ENCODE results near the gene TENT5C. TPM values are rescaled to one million over a fixed set of nuclear protein-coding genes. Genes with fewer than 3 reads are reported as not detected.

TENT5C gene
- total RNA-seq, 1 experiment from 2014 or later: 0.63 TPM

DNA sequence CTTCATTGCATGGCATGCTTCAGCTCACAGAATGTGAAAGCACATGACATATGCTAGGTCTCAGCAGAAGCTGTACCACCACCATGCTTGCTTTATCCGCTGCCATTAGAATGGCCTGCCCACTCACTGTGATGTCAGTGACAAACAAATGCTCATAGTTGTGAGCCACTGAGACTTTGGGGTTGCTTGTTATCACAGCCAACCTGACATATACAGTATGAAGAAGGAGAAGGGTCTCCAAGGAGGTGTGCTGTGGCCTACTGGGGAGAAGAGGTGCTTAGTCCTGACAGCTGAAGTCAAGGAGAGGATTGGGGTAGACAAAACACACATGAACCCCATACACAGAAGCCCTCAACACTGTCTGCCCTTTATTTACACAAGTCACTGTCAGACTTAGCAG lies 19.5 kb upstream of the TENT5C start:
- in situ Hi-C loops (cut with HindIII; ENCODE audit: low pct_unique_long_range_greater_than_20kb, low sequenced_read_pairs): no loop called here

DNA sequence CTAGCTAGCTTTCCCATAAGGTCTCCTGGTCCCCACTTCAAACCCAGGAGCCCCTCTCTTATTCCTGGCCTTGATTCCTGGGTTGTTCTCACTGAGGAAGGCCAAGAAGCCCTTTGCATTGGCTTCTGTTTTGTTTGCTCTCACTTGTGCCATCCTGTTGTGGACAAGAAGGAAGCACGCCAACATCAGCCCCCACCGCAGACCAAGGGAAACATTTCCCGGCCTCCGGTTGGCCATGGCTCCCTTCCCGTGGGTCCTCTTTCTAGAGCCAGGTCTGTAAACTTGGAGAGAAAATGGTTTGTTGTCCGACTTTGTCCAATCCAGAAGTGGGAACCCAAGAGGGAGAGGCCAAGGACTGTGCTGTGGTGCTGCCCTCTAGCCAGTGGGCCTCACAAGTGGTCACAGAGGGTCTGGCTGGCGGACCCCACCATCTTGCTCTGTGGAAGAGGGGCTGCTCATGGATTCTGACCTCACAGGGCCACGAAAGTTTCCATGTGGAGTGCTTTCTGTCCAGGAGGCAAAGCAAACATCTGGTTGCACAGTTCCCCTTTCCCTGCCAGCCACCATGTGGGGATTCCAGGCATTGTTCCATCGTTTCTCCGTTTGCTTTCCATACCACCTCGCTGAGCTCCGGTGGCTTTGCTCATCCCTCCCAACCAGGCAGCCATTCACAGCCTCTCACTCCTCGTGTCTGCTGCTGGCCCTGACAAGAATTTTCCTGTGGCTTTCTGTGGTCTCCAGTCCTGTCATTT lies 18.9 kb upstream of the TENT5C start:
- in situ Hi-C loops (cut with HindIII; ENCODE audit: low pct_unique_long_range_greater_than_20kb, low sequenced_read_pairs): no loop called here
- no peak for DNase-seq (ENCODE audit: low read depth, low spot score)

More for the DNA sequence above, 19.5 kb upstream of the TENT5C start:
- DNase-seq (ENCODE audit: low read depth, low spot score): no peak

DNA sequence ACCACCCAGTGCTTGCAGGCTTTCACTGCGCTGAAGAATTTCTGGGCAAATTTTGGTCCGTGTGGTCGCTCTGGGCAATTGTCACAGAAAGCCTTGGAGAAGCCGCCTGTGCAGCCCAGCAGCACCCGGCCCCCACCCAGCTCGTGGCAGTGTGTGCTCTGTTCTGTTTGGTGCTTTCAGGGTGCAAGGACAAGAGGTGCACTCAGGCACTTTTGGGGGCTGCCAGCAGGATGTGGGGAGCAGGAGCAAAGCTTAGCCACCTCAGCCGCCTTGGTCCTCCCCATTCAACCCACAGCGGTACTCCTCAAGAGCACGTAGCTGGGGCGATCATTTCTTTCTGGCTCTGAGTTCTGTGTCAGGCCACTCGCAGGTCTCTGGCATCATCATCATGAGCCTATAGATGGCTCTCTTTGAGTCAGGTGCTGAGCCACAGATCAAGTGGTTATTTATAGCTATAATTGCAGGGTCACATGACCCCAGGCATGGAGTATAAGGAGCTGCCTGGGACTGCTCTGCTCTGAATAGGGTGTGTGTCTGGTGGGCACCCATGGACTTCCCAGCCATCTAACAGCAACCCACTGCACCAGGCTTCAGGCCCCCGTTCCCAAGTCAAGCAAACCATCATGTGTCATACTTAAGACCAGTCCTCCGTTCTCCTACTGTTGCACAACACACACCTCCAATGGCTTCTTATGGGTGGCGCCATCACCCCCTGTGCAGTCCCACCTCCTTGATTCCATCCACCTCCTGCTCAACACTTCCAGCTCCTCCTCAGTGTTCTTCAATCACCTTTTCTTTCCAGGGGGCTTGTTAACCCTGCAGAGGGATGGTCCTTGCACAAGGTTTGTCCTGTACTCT lies 18.1 kb upstream of the TENT5C start:
- peak; percentile 9 for DNase-seq (ENCODE audit: low read depth, low spot score)
- in situ Hi-C loops (cut with HindIII; ENCODE audit: low pct_unique_long_range_greater_than_20kb, low sequenced_read_pairs): no loop called here

DNA sequence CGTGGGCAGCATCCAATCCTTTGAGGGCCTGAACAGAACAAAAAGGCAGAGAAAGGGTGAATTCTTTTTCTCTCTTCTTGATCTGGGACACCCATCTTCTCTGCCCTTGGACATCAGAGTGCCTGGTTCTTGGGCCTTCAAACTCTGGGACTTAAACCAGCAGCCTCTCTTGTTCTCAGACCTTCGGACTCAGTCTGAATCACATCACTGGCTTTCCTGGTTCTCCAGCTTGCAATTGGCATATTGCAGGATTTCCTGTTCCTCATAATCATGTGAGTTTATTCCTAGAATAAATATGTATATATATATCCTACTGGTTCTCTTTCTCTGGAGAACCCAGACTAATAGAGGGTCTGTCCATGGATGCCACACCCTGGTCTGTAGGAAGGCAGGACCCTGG lies 16.3 kb upstream of the TENT5C start:
- no peak for DNase-seq (ENCODE audit: low read depth, low spot score)
- in situ Hi-C loops (cut with HindIII; ENCODE audit: low pct_unique_long_range_greater_than_20kb, low sequenced_read_pairs): no loop called here

DNA sequence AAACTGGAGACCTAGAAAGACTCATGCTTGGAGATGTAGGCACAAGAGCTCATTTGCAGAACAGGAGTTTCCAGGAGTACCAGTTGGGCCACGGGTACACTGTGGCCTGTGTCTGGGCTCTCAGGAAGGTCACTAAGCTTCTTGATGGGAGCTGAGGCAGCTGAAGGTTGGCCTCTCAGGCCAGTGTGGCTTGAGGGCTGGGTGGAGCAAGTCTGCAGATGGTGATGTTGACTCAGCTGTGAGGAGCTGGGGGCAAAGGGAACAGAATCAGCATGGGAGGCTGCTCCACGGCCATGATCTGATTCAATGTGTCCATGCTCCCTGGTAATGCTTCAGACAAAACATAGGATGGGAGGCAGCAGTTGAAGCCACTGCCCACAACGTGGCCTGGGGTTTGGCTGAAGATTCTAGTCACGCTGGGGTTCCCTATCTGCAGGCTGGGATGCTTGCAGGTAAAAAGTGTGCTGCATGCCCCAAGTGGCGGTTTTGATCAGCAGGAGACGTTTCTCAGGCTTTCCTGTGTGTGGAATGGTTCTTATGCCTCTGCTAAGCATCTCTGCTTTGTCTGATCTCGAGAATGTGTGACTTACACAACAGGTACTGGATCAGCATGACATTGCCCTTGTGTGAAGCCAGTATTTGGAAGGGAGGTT lies 15.4 kb upstream of the TENT5C start:
- in situ Hi-C loops (cut with HindIII; ENCODE audit: low pct_unique_long_range_greater_than_20kb, low sequenced_read_pairs): no loop called here

DNA sequence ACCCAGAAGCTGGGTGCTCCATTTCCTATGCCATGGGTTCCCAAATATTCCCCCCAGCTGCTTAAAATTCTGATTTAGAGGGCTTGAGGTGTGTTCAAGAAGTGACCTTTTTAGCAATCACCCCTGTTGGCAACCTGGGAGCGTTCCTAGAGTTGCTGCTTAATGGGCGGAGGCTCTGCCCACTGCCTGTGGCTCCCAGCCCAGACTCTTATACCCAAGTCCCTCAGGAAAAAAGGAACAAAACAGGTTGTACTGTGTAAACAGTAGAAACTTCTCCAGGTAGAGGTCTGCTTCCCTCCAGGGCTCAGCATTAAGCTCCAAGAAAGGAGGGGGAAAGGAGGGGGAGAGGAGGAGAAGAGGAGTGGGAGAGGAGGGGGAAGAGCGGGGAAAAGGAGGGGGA lies 14.6 kb upstream of the TENT5C start:
- DNase-seq (ENCODE audit: low read depth, low spot score): no peak
- in situ Hi-C loops (cut with HindIII; ENCODE audit: low pct_unique_long_range_greater_than_20kb, low sequenced_read_pairs): no loop called here

More for the DNA sequence above, 15.4 kb upstream of the TENT5C start:
- no peak for DNase-seq (ENCODE audit: low read depth, low spot score)

DNA sequence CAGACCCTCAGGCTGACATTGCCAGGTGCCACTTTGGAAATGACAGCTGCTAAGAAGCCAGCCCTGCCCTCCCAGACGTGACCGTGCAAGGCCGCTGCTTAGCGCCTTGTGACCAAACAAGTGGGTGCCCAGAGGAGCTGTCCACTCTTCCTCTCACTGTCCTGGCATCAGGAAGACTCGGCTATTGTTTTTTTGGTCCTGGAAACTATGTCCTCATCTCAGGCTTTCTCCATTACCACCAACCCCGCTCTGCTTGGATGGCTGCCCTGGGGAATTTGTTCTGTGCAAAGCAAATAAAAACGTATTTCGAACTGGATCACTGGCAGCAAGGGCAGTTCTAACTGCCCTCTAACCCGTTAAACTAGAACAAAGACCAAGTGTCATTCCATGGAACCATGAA lies 13.7 kb upstream of the TENT5C start:
- DNase-seq (ENCODE audit: low read depth, low spot score): no peak
- in situ Hi-C loops (cut with HindIII; ENCODE audit: low pct_unique_long_range_greater_than_20kb, low sequenced_read_pairs): no loop called here

DNA sequence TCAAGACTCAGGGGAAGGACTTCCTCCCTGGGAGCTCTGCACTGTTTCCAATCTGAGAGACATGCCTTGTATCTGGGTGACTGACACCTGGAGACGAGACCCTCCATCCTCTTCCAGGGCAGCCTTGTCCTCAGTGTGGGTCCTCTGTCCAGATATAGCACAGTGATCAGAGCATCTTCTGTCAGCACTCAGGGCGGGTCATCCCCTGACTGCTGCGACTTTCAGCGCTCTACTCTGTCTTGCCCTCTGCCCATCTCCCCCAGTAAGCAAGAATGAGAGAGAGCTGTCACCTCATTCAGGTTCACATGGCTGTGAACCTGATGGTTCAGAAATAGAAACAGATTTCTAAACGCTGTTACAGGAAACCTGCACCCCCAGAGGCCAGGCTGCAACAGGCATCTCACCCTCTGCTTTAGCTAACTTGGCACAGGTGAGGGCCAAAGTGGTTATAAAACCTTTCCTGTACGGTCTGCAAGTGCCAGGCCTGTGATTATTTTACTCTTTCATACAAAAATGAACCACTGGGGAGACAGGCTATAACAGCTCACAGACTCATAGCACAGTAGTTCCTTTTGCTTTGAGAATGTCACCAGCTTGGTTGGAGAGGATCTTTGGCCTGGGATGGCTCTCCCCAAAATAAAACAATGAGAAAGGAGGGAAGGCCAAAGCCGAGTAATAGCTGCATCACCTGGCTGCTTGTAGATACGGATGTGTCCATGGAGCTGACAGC lies 11.4 kb upstream of the TENT5C start:
- in situ Hi-C loops (cut with HindIII; ENCODE audit: low pct_unique_long_range_greater_than_20kb, low sequenced_read_pairs): no loop called here
- no peak for DNase-seq (ENCODE audit: low read depth, low spot score)

DNA sequence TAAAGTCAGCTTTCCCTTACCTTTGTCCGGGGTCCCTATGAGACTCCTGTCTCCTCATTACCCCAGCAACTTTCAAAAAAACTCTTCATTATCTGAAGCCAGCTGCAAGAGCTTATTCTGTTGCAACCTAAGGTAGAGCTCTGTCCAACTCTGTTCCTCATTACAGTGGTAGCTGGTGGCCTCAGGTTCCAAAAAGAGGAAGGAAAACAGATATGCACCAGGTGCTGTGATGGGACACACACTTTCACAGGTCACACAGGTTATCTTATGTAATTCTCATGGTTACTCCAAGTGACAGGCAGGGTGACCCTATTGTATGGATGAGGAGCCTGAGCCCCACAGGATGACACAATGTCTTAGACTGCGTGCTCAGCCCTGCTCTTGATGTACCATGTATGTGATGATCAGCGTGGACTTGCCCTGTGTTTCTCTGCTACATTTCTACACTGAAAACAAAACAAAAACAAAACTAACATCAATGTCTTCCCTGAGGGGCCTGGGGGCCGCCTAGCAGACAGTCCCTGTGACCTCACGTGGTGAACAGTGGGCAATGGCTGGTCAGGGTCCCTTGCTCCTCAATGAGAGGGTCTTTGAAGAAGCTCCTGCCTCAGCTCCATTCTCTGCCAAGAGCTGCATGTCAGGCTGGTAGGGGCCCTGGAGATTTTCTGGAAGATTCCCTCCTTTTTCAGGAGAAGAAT lies 9.7 kb upstream of the TENT5C start:
- no peak for DNase-seq (ENCODE audit: low read depth, low spot score)
- in situ Hi-C loops (cut with HindIII; ENCODE audit: low pct_unique_long_range_greater_than_20kb, low sequenced_read_pairs): no loop called here

DNA sequence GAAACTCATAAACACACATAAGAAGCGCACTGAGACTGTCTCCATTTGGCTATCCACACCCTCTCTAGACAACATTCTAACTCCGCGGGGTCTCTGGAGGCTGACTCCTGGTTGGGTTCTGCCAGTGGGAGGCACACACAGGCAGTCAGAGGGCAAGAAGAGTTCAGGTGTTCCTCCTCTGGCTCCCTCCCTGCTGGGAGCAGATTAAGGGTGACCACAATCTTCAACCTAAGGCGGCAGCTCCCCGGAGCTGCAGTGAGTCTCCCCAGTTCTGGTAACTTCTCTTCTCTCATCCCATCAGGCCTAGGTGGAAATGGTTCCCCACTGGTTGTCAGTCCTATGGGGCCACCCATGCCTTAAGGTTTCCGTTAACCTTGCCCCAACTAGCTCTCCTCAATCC lies 7.4 kb upstream of the TENT5C start:
- no peak for DNase-seq (ENCODE audit: low read depth, low spot score)
- in situ Hi-C loops (cut with HindIII; ENCODE audit: low pct_unique_long_range_greater_than_20kb, low sequenced_read_pairs): no loop called here

DNA sequence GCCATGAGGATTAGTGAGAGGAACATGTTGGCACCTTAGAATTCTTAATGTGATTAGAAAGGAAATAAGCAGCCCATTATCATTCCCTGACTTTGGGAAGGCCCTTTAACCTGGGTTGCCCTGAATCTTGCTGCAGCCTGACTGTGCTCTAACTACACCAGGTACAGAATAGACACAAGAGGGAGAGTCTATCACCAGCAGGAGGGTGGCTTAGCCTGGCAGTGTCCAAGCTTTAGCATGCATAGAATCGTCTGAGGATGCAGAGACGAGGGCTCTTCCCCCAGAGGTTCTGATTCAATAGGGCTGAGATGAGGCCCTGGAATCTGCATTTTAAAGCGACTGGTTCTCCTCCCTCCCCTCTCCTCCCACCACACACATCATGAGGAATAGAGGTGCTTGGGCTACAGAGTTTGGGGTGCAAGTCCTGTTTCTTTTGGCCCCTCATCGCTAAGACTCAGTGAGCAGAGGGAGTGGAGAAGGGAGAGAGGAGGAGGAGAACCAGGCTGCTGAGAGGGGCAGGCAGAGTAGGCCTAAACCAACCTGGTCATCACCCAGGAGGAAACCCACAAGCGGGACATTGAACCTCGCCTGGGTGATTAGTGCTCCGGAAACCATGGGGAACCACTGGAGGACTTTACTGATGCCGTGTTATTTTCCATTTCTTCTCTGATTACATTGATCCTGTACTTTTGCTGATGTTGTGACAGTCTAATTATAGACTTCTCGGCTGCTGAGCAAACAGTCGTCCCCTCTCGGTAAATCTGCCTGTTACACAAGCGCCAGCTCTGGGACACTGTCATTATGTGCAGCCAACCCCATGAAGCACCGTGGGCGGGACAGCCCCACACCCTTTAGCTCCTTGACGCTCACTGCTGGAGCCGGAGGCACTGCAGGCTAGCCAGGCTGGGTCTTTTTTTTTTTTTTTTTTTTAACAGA lies 6.3 kb upstream of the TENT5C start:
- DNase-seq (ENCODE audit: low read depth, low spot score): no peak
- in situ Hi-C loops (cut with HindIII; ENCODE audit: low pct_unique_long_range_greater_than_20kb, low sequenced_read_pairs): no loop called here

DNA sequence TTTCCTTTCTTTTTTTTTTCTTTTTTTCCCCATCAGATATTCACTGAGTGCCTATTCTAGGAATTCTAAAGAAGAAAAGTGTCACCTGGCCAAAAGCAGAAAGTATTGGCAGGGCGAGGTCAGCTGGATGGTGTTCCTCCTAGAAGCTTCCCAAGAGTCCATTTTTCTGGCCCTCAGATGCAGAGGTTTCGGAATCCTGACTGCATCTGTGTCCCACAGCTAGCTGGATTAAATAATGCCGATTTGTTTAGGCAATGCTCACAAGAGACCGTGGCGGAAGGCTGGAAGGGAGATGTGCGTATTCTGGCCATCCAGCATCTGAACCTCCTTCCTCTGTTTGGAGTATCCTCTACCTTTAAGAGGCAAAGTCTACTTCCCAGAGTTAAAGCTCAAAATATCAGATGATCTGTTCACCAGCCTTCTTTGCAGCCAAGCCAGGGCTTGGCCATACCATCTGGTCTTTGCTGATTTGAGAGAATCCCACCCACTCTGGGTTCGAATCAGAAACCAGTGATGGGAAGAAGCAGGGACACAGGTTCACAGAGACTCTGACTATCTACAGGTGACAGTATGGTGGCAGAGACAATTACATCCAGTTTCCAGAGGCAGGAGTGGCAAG lies 5.4 kb upstream of the TENT5C start:
- in situ Hi-C loops (cut with HindIII; ENCODE audit: low pct_unique_long_range_greater_than_20kb, low sequenced_read_pairs): no loop called here
- no peak for DNase-seq (ENCODE audit: low read depth, low spot score)

DNA sequence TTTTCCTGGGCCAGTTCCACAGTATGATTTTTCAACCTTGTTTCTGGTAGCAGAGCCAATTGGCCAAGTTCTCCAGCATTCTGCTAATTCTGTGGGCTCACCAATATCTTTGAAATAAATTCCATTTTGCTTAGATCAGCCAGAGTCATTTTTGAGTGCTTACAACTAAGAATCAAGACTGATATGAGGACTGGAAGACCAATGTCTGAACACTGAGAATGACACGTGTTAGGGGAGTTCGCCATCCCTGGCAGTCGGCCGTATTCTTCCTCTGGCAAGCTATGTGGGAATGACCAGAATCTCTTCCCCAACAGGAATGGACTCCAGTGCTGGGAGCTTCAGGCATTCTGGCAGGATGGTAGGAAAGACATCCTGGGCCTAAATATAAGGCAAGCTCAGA lies 4.9 kb upstream of the TENT5C start:
- no peak for DNase-seq (ENCODE audit: low read depth, low spot score)
- in situ Hi-C loops (cut with HindIII; ENCODE audit: low pct_unique_long_range_greater_than_20kb, low sequenced_read_pairs): no loop called here

DNA sequence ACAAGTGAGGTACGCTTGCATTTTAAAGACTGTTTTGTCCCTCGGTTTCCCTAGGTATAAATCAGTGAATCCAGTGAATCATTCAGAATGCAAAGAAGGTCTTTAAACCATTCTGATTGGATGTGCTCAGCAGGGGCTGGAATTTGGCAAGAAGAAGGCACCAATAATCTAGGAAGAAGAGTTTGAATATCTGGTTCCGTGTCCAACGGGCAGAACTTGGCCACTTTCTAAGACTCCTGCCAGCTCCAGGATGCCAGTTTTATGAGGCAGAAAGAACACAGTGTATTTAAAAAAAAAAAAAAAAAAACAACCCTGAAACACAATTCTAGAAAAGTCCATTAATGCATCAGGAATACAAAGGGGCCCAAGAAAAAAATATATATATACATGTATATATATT lies 3.0 kb upstream of the TENT5C start:
- DNase-seq (ENCODE audit: low read depth, low spot score): no peak
- in situ Hi-C loops (cut with HindIII; ENCODE audit: low pct_unique_long_range_greater_than_20kb, low sequenced_read_pairs): no loop called here

DNA sequence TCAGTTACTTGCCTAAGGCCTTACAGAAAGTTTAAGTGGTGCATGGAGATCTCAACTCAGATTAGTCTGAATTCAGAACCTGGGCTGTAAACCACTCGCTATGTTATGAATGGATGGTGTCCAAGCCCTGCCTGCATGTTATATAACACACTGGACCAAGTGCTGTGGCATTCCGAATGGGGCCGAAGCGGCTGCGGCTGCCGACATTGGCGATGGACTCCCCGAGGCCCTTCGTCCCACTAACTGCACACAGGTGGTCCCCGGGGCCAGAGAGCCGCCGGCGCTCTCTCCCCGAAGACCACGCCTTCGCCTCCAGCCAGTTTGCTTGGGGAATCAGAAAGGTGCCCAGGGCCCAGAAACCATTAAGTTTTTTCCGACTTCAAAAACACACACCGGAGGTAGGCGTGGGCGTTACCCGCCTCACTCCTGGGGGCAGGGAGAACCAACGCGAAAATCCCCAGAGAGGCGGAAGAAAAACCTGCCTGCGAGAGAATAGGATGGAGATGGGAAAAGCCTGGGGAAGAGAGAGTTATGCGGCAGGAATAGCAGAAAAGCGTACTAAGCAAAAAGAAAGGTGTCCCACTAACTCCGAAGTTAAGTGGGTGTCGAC lies 579 bp upstream of the TENT5C start:
- DNase-seq (ENCODE audit: low read depth, low spot score): no peak
- in situ Hi-C loops (cut with HindIII; ENCODE audit: low pct_unique_long_range_greater_than_20kb, low sequenced_read_pairs): no loop called here
